CD4-positive, alpha-beta T cell (primary cell): ENCODE measurements around the gene ALK. TPM values are rescaled to one million over a fixed set of nuclear protein-coding genes. Genes with fewer than 3 reads are reported as not detected.

Source experiments
- ATAC-seq: fragments of 200-7000 bp; cut with Tn5 transposase; one replicate; pipeline ENCODE4 v1.10.0; 2022; ENCODE audit warnings: mild to moderate bottlenecking; ENCODE audit not compliant: poor library complexity
- CTCF ChIA-PET: fragments of 350-600 bp; sonication (Branson Sonifier 250); formaldehyde crosslinking; loops from one replicate; lab custom pipeline; 2021; ENCODE audit warnings: antibody characterized with exemption, inconsistent platforms; lab: Charles Lee
- POLR2A ChIA-PET: fragments of 350-600 bp; sonication (Branson Sonifier 250); formaldehyde crosslinking; loops from one replicate; lab custom pipeline; 2021; ENCODE audit warnings: antibody characterized with exemption, inconsistent platforms; lab: Charles Lee
- DNase-seq, 14 experiments: peaks; one replicate each; pipeline ENCODE4 v3.0.0-alpha.2; 2013 to 2020; ENCODE audit warnings: mixed read lengths in 2 of 14
- H3K27ac ChIP-seq, 2 donors: one replicate each; pipeline versions ENCODE4 v1.5.1 to v1.7.0; 2013; ENCODE audit warnings: low read length in 2 of 2, low read depth in 1 of 2, mild to moderate bottlenecking in 1 of 2
- H3K27me3 ChIP-seq, 2 experiments: 1 replicate in 1 of 2; 2 replicates in 1 of 2; pipeline versions ENCODE4 v1.6.1 to v1.7.0; 2013; ENCODE audit warnings: low read length in 2 of 2, control low read depth in 1 of 2, mild to moderate bottlenecking in 1 of 2, moderate library complexity in 1 of 2; ENCODE audit not compliant: insufficient read depth in 2 of 2, control insufficient read depth in 1 of 2
- H3K36me3 ChIP-seq: one replicate; pipeline ENCODE4 v1.6.1; 2013; ENCODE audit warnings: low read length, control low read depth; ENCODE audit not compliant: insufficient read depth
- H3K4me1 ChIP-seq: one replicate; pipeline ENCODE4 v1.6.1; 2013; ENCODE audit warnings: low read length, control low read depth; ENCODE audit not compliant: insufficient read depth
- H3K4me3 ChIP-seq: one replicate; pipeline ENCODE4 v1.5.1; 2013; ENCODE audit warnings: mild to moderate bottlenecking, low read length, moderate library complexity
- H3K9me3 ChIP-seq, 2 experiments: 1 replicate in 1 of 2; 2 replicates in 1 of 2; pipeline versions ENCODE4 v1.6.1 to v1.7.0; 2013; ENCODE audit warnings: low read length in 2 of 2, mild to moderate bottlenecking in 2 of 2, control low read depth in 1 of 2, moderate library complexity in 1 of 2; ENCODE audit not compliant: control insufficient read depth in 1 of 2, insufficient read depth in 1 of 2
- H3K27ac Mint-ChIP-seq: one replicate; pipeline ENCODE4 v1.8.0; 2020; ENCODE audit warnings: mixed read lengths
- H3K27me3 Mint-ChIP-seq: one replicate; pipeline ENCODE4 v1.8.0; 2021; ENCODE audit warnings: mixed read lengths
- H3K36me3 Mint-ChIP-seq: one replicate; pipeline ENCODE4 v1.8.0; 2021; ENCODE audit warnings: low read depth, mixed read lengths
- H3K4me1 Mint-ChIP-seq: one replicate; pipeline ENCODE4 v1.8.0; 2021; ENCODE audit warnings: low read depth, mixed read lengths
- H3K4me3 Mint-ChIP-seq: one replicate; pipeline ENCODE4 v1.8.0; 2020; ENCODE audit warnings: mild to moderate bottlenecking, mixed read lengths
- H3K9me3 Mint-ChIP-seq: one replicate; pipeline ENCODE4 v1.8.0; 2020; ENCODE audit warnings: mixed read lengths
- intact Hi-C, 2 experiments: fragments of 100-400 bp; cut with DNase I in 1 of 2; cut with micrococcal nuclease in 1 of 2; formaldehyde crosslinking; loops; one replicate each; pipeline versions ENCODE4 v1.15.1 to v1.9.0; 2023 to 2025; cut with DNase I, micrococcal nuclease
- total RNA-seq, 174 experiments: library from RNA in 2 of 174; stranded (reverse) in 2 of 174; gene quantifications; one replicate each; pipeline ENCODE4 v1.2.3 and lab custom pipeline; 2021 to 2026
- TF ChIP-seq, protein P1 (sequence below): fragments of 200-600 bp; IDR thresholded peaks from one replicate; pipeline ENCODE4 v1.8.0; 2022; ENCODE audit warnings: antibody characterized with exemption, mild to moderate bottlenecking

The ALK gene
- total RNA-seq, 2 experiments from 2014 or later: not detected

DNA sequence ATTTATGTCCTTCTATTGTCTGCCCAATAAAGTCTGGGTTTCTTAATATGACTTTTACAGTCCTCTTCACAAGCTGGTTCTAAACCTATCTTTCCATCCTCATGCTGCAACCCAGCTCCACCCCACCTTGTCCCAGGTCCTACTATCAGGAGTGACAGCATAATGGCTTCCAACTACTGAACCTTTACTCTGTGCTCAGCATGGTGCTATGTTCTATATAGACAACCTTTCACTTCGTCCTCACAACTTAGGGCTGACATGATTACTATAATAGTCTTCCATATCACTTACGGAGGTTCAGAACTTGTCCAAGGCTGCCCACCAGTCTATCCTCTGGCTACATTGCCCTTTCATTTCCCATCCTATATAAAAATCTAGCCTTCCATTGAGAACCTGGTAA is 256.8 kb downstream of the ALK start:
- no peak for ATAC-seq
- H3K27ac Mint-ChIP-seq: no peak overlapping the region
- intact Hi-C loops: no loop called here
- H3K27ac ChIP-seq: no peak overlapping the region
- H3K36me3 ChIP-seq: no peaks in the 10 kb centered on the region
- CTCF ChIA-PET: no interaction called here
- TF ChIP-seq, protein P1, sequence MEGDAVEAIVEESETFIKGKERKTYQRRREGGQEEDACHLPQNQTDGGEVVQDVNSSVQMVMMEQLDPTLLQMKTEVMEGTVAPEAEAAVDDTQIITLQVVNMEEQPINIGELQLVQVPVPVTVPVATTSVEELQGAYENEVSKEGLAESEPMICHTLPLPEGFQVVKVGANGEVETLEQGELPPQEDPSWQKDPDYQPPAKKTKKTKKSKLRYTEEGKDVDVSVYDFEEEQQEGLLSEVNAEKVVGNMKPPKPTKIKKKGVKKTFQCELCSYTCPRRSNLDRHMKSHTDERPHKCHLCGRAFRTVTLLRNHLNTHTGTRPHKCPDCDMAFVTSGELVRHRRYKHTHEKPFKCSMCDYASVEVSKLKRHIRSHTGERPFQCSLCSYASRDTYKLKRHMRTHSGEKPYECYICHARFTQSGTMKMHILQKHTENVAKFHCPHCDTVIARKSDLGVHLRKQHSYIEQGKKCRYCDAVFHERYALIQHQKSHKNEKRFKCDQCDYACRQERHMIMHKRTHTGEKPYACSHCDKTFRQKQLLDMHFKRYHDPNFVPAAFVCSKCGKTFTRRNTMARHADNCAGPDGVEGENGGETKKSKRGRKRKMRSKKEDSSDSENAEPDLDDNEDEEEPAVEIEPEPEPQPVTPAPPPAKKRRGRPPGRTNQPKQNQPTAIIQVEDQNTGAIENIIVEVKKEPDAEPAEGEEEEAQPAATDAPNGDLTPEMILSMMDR: no peak
- no peak overlapping the region for H3K4me3 ChIP-seq
- H3K27me3 Mint-ChIP-seq: peaks cover 9% of the 10 kb centered on the region
- H3K9me3 Mint-ChIP-seq: no peaks in the 10 kb centered on the region
- no peak overlapping the region for H3K4me3 Mint-ChIP-seq
- H3K36me3 Mint-ChIP-seq: no peaks in the 10 kb centered on the region
- H3K27me3 ChIP-seq: peaks cover 0 to 4% of the 10 kb centered on the region in 2 experiments
- H3K4me1 ChIP-seq: no peaks in the 10 kb centered on the region
- POLR2A ChIA-PET: no interaction called here
- no peak for DNase-seq
- no peaks in the 10 kb centered on the region for H3K9me3 ChIP-seq
- no peaks in the 10 kb centered on the region for H3K4me1 Mint-ChIP-seq

DNA sequence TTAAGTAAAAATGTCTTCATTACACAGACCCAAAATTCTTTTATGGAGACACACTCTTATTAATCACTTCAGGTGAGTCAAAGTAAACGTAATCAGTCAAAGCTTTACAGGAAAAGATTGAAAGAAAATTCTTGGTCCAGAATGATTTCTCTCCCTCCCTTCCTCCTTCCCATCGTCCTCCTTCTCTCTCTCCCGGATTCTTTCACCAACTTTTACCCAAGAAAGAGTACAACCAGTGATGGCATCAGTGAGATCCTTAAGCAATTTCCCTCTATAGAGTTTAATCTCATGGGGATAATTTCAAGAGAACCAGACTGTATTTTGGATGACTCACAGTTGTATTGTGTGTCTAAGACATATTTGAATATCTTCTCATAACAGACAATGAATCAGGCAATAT is 258.1 kb downstream of the ALK start:
- Histone ChIP-seq H3K9me3 (no peaks in the 10 kb centered on the region), H3K27me3 (peaks cover 0 to 8% of the 10 kb centered on the region in 2 experiments), H3K4me1 (no peaks in the 10 kb centered on the region), H3K4me3 (no peak overlapping the region), H3K27ac (no peak overlapping the region), H3K36me3 (no peaks in the 10 kb centered on the region)
- ATAC-seq (no peak), DNase-seq (no peak)
- POLR2A ChIA-PET: no interaction called here
- Mint-ChIP-seq H3K9me3 (no peaks in the 10 kb centered on the region), H3K27ac (no peak overlapping the region), H3K36me3 (no peaks in the 10 kb centered on the region), H3K4me3 (no peak overlapping the region), H3K27me3 (peaks cover 22% of the 10 kb centered on the region), H3K4me1 (no peaks in the 10 kb centered on the region)
- intact Hi-C loops: no loop called here
- CTCF ChIA-PET: no interaction called here
- TF ChIP-seq, protein P1: no peak

DNA sequence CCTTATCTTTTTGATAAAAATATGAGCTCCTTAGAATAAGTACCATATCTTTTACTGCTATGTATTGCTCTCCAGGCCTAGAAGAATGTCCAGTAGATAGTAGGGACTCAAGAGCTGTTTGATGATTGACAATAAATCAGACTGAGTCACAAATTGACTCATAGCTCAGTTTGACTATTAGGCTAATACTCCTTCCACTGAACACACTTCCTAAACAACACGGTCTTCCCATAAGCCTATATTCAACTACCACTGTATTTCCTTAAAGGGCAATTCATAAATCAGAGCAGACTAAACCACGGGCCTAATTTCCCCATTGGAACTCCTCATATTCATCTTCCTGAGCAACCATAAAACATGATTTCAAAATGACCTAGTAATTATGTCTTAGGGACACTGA is 258.5 kb downstream of the ALK start:
- ChIA-PET CTCF (no interaction called here), POLR2A (no interaction called here)
- DNase-seq (no peak), ATAC-seq (no peak)
- Histone ChIP-seq H3K9me3 (no peaks in the 10 kb centered on the region), H3K4me1 (no peaks in the 10 kb centered on the region), H3K27ac (no peak overlapping the region), H3K27me3 (peaks cover 0 to 8% of the 10 kb centered on the region in 2 experiments), H3K36me3 (no peaks in the 10 kb centered on the region), H3K4me3 (no peak overlapping the region)
- no peaks in the 10 kb centered on the region for H3K4me1 Mint-ChIP-seq
- H3K9me3 Mint-ChIP-seq: no peaks in the 10 kb centered on the region
- H3K36me3 Mint-ChIP-seq: no peaks in the 10 kb centered on the region
- intact Hi-C loops: no loop called here
- no peak overlapping the region for H3K4me3 Mint-ChIP-seq
- H3K27ac Mint-ChIP-seq: no peak overlapping the region
- H3K27me3 Mint-ChIP-seq: peaks cover 26% of the 10 kb centered on the region
- TF ChIP-seq, protein P1: no peak
